Kidney tubule cell (primary cell): ENCODE results near the gene ITM2C.
A peak's percentile ranks its signal among the peaks of the same experiment; 100 is the strongest.

Experiments
- DNase-seq: peaks from one replicate; pipeline ENCODE4 v3.0.0-alpha.2; 2018; ENCODE audit warnings: low spot score

The ITM2C gene

GRCh38 chr2:230893841-230894781 is 29.4 kb downstream of the ITM2C start:
- DNase-seq, result peak; percentile 9

GRCh38 chr2:230895536-230896345 is 31.0 kb downstream of the ITM2C start:
- DNase-seq, result peak; percentile 39

GRCh38 chr2:230896346-230897115 is 31.8 kb downstream of the ITM2C start:
- no peak for DNase-seq

- no peak for DNase-seq
Observed at GRCh38 chr2:230898016-230898712, 33.4 kb downstream of the ITM2C start.

- no peak for DNase-seq
Observed at GRCh38 chr2:230898713-230899091, 34.0 kb downstream of the ITM2C start.

- no peak for DNase-seq
Observed at GRCh38 chr2:230899287-230899686, 34.5 kb downstream of the ITM2C start.

- no peak for DNase-seq
Observed at GRCh38 chr2:230899786-230900185, 35.0 kb downstream of the ITM2C start.

- no peak for DNase-seq
Observed at GRCh38 chr2:230900336-230900995, 35.7 kb downstream of the ITM2C start.

- DNase-seq, result no peak
Observed at GRCh38 chr2:230901006-230901405, 36.3 kb downstream of the ITM2C start.

- DNase-seq, result peak; percentile 71
Observed at GRCh38 chr2:230902180-230902899, 37.6 kb downstream of the ITM2C start.

GRCh38 chr2:230903231-230904150 is 38.7 kb downstream of the ITM2C start:
- DNase-seq, result no peak

- no peak for DNase-seq
Observed at GRCh38 chr2:230904856-230905447, 40.2 kb downstream of the ITM2C start.

- DNase-seq, result peak; percentile 40
Observed at GRCh38 chr2:230905448-230906421, 41.0 kb downstream of the ITM2C start.

GRCh38 chr2:230906471-230907230 is 41.9 kb downstream of the ITM2C start:
- DNase-seq, result no peak

- no peak for DNase-seq
Observed at GRCh38 chr2:230907361-230908091, 42.8 kb downstream of the ITM2C start.

- DNase-seq, result no peak
Observed at GRCh38 chr2:230908092-230908594, 43.4 kb downstream of the ITM2C start.
